GM12874 (cell line): ENCODE data around the gene CORIN.

Experiments used
- TF ChIP-seq, protein P1 (sequence below): IDR thresholded peaks from 2 replicates; pipeline ENCODE4 v1.5.1; 2011; ENCODE audit warnings: low read depth, mild to moderate bottlenecking, control low read depth, low read length, moderate library complexity; ENCODE audit not compliant: insufficient read depth

The CORIN gene

DNA sequence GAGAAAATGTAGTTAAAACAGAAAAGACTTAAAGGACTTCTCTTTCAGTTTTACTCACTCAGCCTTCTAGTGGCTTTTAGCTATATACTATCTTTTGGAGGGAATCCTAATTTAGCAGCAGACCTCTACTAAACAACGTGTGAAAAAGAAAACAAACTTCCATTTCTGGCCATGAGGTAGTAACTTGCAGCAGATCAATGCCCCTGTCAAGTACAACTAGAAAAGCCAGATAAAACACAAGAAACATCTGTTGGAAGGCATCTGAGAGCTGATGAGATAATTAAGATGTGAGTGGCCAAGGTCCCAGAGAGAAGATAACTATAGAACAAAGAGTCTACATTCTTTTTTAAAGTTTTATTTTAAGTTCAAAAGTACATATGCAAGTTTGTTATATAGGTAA, 101.7 kb downstream of the CORIN start:
- TF ChIP-seq, protein P1, sequence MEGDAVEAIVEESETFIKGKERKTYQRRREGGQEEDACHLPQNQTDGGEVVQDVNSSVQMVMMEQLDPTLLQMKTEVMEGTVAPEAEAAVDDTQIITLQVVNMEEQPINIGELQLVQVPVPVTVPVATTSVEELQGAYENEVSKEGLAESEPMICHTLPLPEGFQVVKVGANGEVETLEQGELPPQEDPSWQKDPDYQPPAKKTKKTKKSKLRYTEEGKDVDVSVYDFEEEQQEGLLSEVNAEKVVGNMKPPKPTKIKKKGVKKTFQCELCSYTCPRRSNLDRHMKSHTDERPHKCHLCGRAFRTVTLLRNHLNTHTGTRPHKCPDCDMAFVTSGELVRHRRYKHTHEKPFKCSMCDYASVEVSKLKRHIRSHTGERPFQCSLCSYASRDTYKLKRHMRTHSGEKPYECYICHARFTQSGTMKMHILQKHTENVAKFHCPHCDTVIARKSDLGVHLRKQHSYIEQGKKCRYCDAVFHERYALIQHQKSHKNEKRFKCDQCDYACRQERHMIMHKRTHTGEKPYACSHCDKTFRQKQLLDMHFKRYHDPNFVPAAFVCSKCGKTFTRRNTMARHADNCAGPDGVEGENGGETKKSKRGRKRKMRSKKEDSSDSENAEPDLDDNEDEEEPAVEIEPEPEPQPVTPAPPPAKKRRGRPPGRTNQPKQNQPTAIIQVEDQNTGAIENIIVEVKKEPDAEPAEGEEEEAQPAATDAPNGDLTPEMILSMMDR: no peak

DNA sequence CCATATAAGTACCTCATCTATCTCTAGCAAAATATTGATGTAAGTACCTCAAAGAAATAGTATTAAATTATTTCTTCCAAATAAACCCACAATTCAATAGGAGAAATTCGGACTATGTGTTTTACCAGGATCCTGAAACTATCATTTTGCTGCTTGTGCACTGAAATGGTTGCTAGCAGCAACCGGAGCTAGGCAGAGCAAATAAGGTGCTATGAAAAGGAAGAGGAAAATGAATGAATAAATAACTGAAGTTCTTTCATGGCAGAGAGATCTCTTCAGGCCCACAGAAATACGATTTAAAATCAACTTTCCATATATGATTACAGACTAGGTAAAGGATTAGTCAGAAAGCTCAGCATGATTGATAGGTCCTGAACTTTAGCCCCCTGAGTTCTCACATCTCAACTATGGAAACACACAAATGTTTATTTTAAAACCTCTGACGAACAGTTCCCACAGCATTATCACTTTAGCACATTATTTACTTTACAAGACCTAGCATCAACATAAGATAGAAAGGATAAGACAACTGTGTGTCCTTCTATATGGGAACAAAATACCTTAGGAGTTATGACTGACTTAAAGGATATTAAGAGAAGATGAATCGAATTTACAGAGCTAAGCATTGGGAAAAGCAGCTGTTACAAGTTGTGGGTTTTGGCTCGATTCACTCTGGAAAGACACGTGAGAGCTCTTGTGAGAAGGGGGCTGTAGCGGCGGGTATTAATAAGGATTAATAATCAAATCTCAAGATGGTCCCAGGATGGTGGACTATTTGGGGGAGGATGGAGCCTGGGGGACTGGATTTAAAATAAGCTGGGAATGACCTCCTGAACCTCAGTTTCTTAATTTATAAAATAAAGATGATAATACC, 104.3 kb downstream of the CORIN start:
- TF ChIP-seq, protein P1: no peak

DNA sequence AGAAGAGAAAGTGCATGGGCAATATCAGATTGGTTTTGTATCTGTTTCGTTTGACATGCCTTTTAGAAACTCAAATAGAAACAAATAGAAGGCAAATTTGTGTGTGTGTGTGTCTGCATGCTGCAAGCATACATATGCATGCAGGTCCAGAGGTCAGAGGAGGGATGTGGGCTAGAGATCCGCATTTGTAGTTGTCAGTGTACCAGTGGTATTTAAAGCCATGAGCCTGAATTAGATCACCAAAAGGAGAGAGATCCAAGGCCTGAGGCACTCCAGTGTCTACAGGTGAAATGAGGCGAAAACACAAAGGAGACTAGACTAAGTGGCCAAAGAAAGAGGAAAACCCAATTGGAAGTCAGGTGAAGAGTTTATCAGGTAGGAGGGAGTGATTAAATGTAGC, 106.7 kb downstream of the CORIN start:
- TF ChIP-seq, protein P1: no peak

DNA sequence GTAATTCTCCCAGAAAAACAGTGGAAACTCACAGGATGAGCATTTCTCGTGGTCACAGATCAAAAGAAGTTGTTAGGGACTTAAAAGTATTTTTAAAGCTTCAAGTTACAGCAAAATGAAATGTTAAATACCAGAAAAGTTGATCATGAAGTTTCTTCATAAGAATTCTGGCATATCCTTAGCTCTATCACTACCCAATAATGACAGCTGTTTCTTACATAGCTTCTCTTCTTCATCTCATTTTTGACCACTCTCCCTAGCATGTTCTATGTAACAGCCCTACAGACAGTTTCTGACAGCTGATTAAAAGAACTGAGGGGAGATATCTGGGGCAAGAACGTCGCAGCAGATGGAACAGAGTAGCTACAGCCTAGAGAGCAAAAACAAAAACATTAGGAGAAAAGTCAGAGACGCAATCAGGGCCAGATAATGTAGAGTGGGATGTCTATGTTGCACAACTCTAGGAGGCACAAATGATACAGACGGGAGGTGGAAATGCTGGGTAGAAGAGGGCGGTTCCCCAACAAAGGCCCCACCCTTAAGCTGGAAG, 108.7 kb downstream of the CORIN start:
- TF ChIP-seq, protein P1: no peak

DNA sequence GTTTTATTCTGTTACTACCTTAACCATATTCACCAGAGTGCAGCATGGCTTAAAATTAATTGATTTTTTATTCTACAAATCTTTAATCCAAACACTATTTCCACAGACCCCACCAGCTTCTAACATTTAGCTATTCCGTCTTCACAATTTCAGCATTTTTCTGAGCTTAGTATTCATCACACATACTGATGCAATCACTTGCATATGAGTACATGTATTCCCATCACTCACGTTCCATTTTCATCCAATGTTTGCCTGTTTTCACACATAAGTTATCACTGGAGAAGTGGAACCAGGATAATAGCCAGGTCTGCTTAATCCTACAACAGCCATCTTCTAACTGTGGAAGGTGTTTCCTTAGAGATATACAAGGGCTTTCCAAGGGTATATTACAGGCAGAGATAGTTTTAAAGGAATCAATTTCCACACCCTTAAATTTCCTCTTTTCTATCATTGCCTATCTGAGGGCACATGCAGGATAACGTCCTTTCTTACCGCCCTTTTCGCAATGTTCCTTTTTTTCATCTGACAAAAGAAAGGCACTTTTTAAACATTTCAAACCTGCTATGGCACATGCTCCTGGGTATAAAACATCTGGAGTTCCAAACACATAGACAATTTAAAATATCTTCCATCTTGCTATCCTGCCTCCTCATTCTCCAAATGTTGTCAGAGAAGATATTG, 115.8 kb downstream of the CORIN start:
- TF ChIP-seq, protein P1: no peak

DNA sequence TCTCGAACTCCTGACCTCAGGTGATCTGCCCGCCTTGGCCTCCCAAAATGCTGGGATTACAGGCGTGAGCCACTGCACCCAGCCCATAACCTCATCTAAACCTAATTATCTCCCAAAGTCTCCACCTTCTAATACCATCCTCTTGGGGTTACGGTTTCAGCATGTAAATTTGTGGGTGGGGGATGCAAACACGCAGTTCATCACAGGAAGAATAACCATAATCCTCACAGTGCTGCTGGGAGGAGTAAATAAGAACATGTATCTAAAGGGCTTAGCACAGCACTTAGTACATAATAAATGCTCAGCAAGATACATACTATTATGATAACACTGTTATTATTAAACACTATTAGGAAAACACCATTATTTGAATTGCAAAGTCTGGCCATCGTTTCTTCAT, 116.4 kb downstream of the CORIN start:
- TF ChIP-seq, protein P1: no peak

DNA sequence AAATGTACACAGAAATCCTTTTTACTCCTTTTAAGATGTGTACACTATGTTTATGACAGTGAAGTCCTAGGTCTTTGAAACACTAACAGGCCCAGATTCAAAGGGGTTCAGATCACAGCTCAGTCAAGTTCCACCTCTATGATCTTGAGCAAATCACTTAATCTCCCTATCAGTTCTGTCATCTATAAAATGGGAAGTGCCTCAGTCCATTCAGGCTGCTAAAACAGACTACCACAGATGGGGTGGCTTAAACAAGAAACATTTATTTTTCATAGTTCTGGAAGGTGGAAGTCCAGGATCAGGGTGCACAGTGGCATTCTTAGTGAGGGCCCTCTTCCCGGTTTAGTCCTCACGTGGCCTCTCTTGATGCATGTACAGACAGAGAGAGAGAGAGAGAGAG, 117.1 kb downstream of the CORIN start:
- TF ChIP-seq, protein P1: no peak
